Testis (tissue), 3 donors: Measurements from ENCODE around the gene RBM33. TPM values are rescaled to one million over a fixed set of nuclear protein-coding genes. Genes with fewer than 3 reads are reported as not detected.

ENCODE experiments used
- DNase-seq: peaks from one replicate; pipeline ENCODE4 v3.0.0-alpha.2; 2019
- H3K27ac ChIP-seq, 2 donors: fragments of 200-600 bp; sonication (generic); one replicate each; pipeline ENCODE4 v1.5.1; 2019
- H3K27me3 ChIP-seq: fragments of 200-600 bp; sonication (generic); one replicate; pipeline ENCODE4 v1.5.1; 2019
- H3K36me3 ChIP-seq: fragments of 200-600 bp; sonication (generic); one replicate; pipeline ENCODE4 v1.5.1; 2017; ENCODE audit warnings: low read depth; ENCODE audit errors: missing control alignments
- H3K4me1 ChIP-seq: fragments of 200-600 bp; sonication (generic); one replicate; pipeline ENCODE4 v1.5.1; 2019
- H3K4me3 ChIP-seq, 2 donors: fragments of 200-600 bp; sonication (generic); one replicate each; pipeline ENCODE4 v1.5.1; 2017 to 2019
- H3K9me3 ChIP-seq: fragments of 200-600 bp; sonication (generic); one replicate; pipeline ENCODE4 v1.5.1; 2017
- POLR2A ChIP-seq: fragments of 450-650 bp; IDR thresholded peaks from one replicate; pipeline ENCODE4 v1.6.1; 2017; ENCODE audit warnings: antibody characterized with exemption, mild to moderate bottlenecking, moderate library complexity
- WGBS, 2 donors: methylation state at CpG; one replicate each; pipeline ENCODE4 v1.1.5; 2018; 5-methylcytosine and 5-hydroxymethylcytosine counted together
- intact Hi-C: fragments of 100-400 bp; cut with DNase I; formaldehyde crosslinking; loops from one replicate; pipeline ENCODE4 v1.15.1; 2023; ENCODE audit warnings: low total_unique reads
- polyA plus RNA-seq: library from polyadenylated mRNA; stranded (reverse); fragments of 350-450 nt; fragmentation: Illumina TruSeq; extraction: RNeasy Lipid Tissue Mini Kit (QIAGEN cat#74804); gene quantifications from one replicate; pipeline ENCODE4 v1.2.3, GENCODE V29; 2014; ENCODE audit warnings: low read depth, low replicate concordance; ENCODE audit not compliant: insufficient read depth
- total RNA-seq, 2 donors: library from RNA; depleted of rRNA; stranded (reverse); fragments of >200 nt; gene quantifications; one replicate each; pipeline ENCODE4 v1.2.3, GENCODE V29; 2016
- TF ChIP-seq, protein P1 (sequence below), 3 experiments: fragments of 450-650 bp in 2 of 3; fragments of 200-600 bp in 1 of 3; sonication (generic) in 1 of 3; IDR thresholded peaks; one replicate each; pipeline ENCODE4 v1.5.1; 2016 to 2019; ENCODE audit warnings: antibody characterized with exemption in 3 of 3, mild to moderate bottlenecking in 2 of 3, moderate library complexity in 1 of 3

RBM33 gene
- total and polyA plus RNA-seq, 3 donors from 2014 or later = 27.3 to 104 (median 93.4) TPM

GRCh38 chr7:155796381-155797261 lies 152.2 kb downstream of the RBM33 start:
- TF ChIP-seq, protein P1, sequence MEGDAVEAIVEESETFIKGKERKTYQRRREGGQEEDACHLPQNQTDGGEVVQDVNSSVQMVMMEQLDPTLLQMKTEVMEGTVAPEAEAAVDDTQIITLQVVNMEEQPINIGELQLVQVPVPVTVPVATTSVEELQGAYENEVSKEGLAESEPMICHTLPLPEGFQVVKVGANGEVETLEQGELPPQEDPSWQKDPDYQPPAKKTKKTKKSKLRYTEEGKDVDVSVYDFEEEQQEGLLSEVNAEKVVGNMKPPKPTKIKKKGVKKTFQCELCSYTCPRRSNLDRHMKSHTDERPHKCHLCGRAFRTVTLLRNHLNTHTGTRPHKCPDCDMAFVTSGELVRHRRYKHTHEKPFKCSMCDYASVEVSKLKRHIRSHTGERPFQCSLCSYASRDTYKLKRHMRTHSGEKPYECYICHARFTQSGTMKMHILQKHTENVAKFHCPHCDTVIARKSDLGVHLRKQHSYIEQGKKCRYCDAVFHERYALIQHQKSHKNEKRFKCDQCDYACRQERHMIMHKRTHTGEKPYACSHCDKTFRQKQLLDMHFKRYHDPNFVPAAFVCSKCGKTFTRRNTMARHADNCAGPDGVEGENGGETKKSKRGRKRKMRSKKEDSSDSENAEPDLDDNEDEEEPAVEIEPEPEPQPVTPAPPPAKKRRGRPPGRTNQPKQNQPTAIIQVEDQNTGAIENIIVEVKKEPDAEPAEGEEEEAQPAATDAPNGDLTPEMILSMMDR (IDR thresholded peaks at IDR 0.05) = peak; percentile 46 to 92 (median 73)
- TF ChIP-seq POLR2A = no peak
- WGBS, 2 donors = 19 to 23% methylated on average over 37 to 51 of the region's 60 CpGs
- DNase-seq = peak; percentile 82
- no peaks in the 10 kb centered on the region for H3K4me1 ChIP-seq
- H3K36me3 ChIP-seq = no peaks in the 10 kb centered on the region
- intact Hi-C loops = no loop called here
- H3K9me3 ChIP-seq = no peaks in the 10 kb centered on the region
- H3K4me3 ChIP-seq = peak overlapping the region; percentile 13 to 20
- H3K27ac ChIP-seq = no peak overlapping the region
- H3K27me3 ChIP-seq = no peaks in the 10 kb centered on the region

DNA sequence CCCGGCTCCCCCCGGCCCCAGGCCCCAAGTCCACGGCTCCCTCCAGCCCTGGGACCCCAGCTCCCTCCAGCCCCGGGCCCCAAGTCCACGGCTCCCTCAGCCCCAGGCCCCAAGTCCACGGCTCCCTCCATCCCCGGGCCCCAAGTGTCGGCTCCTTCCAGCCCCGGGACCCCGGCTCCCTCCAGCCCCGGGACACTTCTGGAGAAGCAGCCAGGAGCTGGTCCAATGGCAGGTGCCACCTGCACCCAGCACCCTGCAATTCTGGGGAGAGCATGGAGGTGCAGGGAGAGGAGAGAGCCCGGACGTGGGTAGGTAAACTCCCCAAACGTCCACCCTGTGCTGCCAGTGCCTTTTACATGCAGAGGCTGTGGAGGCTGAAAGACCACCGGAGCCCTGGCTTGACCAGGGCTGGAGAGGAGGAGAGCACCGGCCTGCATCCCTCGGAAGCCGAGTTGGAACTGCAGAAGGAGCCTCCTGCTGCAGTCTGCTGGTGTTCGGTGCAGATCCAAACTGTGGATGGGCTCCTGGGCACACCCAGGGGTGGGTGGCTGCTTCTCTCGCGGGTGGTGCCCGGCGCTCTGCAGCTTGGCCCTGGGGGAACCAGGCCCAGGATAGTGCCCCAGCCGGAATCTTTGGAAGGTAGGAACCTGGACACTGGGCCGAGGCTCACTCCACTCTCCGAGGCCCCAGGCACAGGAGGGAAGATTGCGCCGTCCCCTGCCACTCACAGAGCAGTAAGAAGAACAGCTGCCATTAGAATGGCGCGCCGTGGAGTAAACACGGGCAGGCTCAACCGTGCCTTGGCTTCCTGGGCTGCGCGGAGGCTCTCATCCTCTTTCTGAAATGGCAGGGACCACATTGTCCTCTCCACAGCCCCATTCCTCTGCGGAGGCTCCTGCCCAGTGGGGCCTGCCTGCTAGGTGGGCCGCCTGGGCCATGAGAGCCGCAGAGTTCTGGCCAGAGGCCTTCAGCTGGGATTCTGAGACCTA lies 153.1 kb downstream of the RBM33 start:
- DNase-seq = no peak
- intact Hi-C loops = no loop called here
- Histone ChIP-seq H3K36me3 (no peaks in the 10 kb centered on the region), H3K27me3 (no peaks in the 10 kb centered on the region), H3K27ac (no peak overlapping the region), H3K4me3 (peak overlapping the region; percentile 13 to 20), H3K9me3 (no peaks in the 10 kb centered on the region), H3K4me1 (no peaks in the 10 kb centered on the region)
- TF ChIP-seq, protein P1 (IDR thresholded peaks at IDR 0.05) = no peak
- TF ChIP-seq POLR2A = no peak
- WGBS, 2 donors = 32 to 53% methylated on average over 7 to 37 of the region's 38 CpGs

DNA sequence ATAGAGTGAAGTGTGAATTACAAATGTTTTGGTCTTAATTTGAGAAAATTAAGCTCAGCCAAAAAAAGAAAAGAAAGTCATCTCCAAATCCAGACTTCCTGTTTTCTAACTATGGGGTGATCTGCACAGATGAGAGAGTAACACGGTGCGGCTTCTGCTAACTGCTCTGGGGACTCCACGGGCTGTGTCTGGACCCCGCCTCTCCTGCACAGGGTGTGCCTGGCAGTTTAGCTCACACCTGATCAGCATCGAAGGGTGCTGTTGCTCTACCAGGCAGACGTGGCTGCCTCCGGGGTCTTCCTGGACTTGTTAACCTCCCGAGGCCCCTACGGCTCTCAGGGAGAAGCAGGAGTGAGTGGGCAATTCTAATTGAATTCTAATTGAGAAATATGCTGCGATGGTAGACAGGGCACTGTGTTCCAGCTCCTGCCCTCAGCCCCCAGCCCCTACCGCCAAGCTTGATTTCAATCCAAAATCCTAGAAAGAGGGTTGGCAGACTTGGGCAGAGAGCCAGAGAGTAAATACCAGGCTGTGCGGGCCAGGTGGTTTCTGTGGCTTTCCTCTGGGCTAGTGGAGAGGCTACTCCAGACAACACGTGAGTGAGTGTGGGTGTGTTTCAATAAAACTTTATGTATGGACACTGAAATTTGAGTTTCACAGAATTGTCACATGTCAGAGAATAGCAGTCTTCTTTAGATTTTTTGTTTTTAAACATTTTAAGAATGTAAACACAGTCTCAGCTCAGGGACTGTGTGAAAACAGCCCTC lies 154.4 kb downstream of the RBM33 start:
- DNase-seq = no peak
- Histone ChIP-seq H3K4me3 (no peak overlapping the region), H3K27me3 (no peaks in the 10 kb centered on the region), H3K9me3 (no peaks in the 10 kb centered on the region), H3K27ac (no peak overlapping the region), H3K36me3 (no peaks in the 10 kb centered on the region), H3K4me1 (no peaks in the 10 kb centered on the region)
- TF ChIP-seq, protein P1 (IDR thresholded peaks at IDR 0.05) = no peak
- intact Hi-C loops = no loop called here
- WGBS, 2 donors = 76% methylated on average over 8 to 13 of the region's 13 CpGs

- no peak overlapping the region for H3K4me3 ChIP-seq
- no peaks in the 10 kb centered on the region for H3K36me3 ChIP-seq
- no peak for DNase-seq
- H3K27ac ChIP-seq = no peak overlapping the region
- TF ChIP-seq, protein P1 (IDR thresholded peaks at IDR 0.05) = no peak
- TF ChIP-seq POLR2A = no peak
- H3K27me3 ChIP-seq = no peaks in the 10 kb centered on the region
- H3K9me3 ChIP-seq = no peaks in the 10 kb centered on the region
- intact Hi-C loops = no loop called here
- no peaks in the 10 kb centered on the region for H3K4me1 ChIP-seq
- 50 to 60% methylated on average over 19 of the region's 19 CpGs for WGBS, 2 donors
Measured at GRCh38 chr7:155799514-155799913, 155.1 kb downstream of the RBM33 start.
